Lung (tissue), 12 donors: ENCODE measurements around the gene HMOX1. TPM values are rescaled to one million over a fixed set of nuclear protein-coding genes. Genes with fewer than 3 reads are reported as not detected.

Experiments used
- ATAC-seq: fragments of 200-7000 bp; cut with Tn5 transposase; one replicate; pipeline ENCODE4 v1.9.1; 2020; ENCODE audit warnings: moderate number of reproducible peaks; ENCODE audit not compliant: insufficient read depth, low FRiP score
- DNase-seq, 3 donors: peaks; one replicate each; pipeline ENCODE4 v3.0.0-alpha.2; 2013 to 2017
- H3K27ac ChIP-seq, 2 donors: one replicate each; pipeline ENCODE4 v1.5.1; 2013; ENCODE audit warnings: mild to moderate bottlenecking in 2 of 2, moderate library complexity in 2 of 2, control low read depth in 1 of 2, inconsistent platforms in 1 of 2, low read depth in 1 of 2, low read length in 1 of 2
- H3K27me3 ChIP-seq, 3 donors: one replicate each; pipeline ENCODE4 v1.5.1; 2013; ENCODE audit warnings: low read length in 2 of 3; ENCODE audit not compliant: control insufficient read depth in 3 of 3, insufficient read depth in 3 of 3
- H3K36me3 ChIP-seq, 4 donors: one replicate each; pipeline ENCODE4 v1.5.1; 2013; ENCODE audit warnings: low read length in 4 of 4, mild to moderate bottlenecking in 1 of 4, moderate library complexity in 1 of 4; ENCODE audit not compliant: control insufficient read depth in 4 of 4, insufficient read depth in 4 of 4
- H3K4me1 ChIP-seq, 5 donors: one replicate each; pipeline ENCODE4 v1.5.1; 2013; ENCODE audit warnings: low read length in 5 of 5, mild to moderate bottlenecking in 2 of 5, moderate library complexity in 1 of 5; ENCODE audit not compliant: control insufficient read depth in 5 of 5, insufficient read depth in 5 of 5
- H3K4me3 ChIP-seq: one replicate; pipeline ENCODE4 v1.5.1; 2013; ENCODE audit warnings: mild to moderate bottlenecking, control low read depth, moderate library complexity
- H3K9ac ChIP-seq, 2 donors: one replicate each; pipeline ENCODE4 v1.5.1; 2013; ENCODE audit warnings: low read length in 2 of 2, control low read depth in 1 of 2; ENCODE audit not compliant: insufficient read depth in 1 of 2
- H3K9me3 ChIP-seq, 4 donors: one replicate each; pipeline ENCODE4 v1.5.1; 2013; ENCODE audit warnings: low read length in 3 of 4, mild to moderate bottlenecking in 1 of 4, moderate library complexity in 1 of 4; ENCODE audit not compliant: control insufficient read depth in 4 of 4, insufficient read depth in 3 of 4
- WGBS, 2 donors: extraction: QIAGEN DNeasy Blood & Tissue Kit; methylation state at CpG; one replicate each; pipeline ENCODE4 v1.1.7; 2013; 5-methylcytosine and 5-hydroxymethylcytosine counted together
- polyA plus RNA-seq, 2 donors: library from polyadenylated mRNA; stranded (reverse); fragments of 200-250 nt; gene quantifications; one replicate each; pipeline ENCODE4 v1.2.1, GENCODE V29; 2013
- total RNA-seq, 2 donors: library from RNA; depleted of rRNA in 1 of 2; stranded (reverse); fragments of >200 nt in 1 of 2; gene quantifications; one replicate each; pipeline ENCODE4 v1.2.1, GENCODE V29; 2014 to 2021
- TF ChIP-seq, protein P1 (sequence below): IDR thresholded peaks from 2 replicates; pipeline ENCODE4 v1.5.1; 2012; ENCODE audit warnings: mild to moderate bottlenecking; ENCODE audit errors: control extremely low read depth, extremely low read depth
- donor health status: control.
- donor health status: control.
- donor health status: Bipolar disorder and iron deficiency.
- donor health status: healthy.
- donor health status: DM: yes; HTN: yes; CAD: no.

HMOX1 gene
- total and polyA plus RNA-seq, 4 donors, result 59.9 to 930 (median 135) TPM

DNA sequence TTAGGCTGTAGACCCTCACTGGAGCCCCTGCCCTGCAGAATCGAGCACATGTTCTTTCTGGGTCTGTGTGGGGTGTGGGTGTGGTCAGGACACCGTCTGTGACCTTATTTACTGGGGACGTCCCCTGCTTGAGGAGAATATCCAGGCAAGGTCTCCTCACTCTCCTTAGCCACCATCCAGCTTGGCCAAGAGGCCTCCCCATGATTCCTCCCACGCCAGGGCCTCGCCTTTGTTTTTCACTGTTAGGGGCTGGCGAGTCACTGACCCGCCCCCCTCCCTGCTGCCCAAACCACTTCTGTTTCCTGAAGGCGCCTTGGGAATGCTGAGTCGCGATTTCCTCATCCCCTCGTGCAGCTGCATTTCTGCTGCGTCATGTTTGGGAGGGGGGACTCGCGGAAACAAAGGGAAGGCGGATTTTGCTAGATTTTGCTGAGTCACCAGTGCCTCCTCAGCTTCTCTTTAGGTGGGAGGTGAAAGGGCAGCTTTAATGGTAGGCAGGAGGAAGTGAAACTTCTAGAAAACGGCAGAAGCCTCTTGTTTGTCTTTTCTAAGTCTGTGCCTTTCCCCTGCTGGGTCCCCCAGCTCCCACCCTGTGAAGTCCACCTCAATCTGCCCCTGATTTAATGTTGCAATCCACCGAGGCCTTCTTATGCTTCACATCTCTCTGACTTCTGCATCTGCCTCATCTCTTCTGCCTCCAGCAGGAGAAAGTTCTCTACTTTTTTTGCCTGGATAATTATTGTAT lies 4.0 kb upstream of the HMOX1 start:
- DNase-seq (peak; percentile 97 to 99 (median 99)), ATAC-seq (peak; percentile 19)
- Histone ChIP-seq H3K4me3 (no peak overlapping the region), H3K9ac (peak overlapping the region; percentile 50 to 59), H3K27me3 (no peaks in the 10 kb centered on the region), H3K9me3 (no peaks in the 10 kb centered on the region), H3K36me3 (no peaks in the 10 kb centered on the region), H3K27ac (peak overlapping the region; percentile 34 to 89), H3K4me1 (peaks cover 3 to 36% (median 6%) of the 10 kb centered on the region in 5 donors)
- WGBS, 2 donors, result 5% methylated on average over 17 of the region's 17 CpGs
- TF ChIP-seq, protein P1, sequence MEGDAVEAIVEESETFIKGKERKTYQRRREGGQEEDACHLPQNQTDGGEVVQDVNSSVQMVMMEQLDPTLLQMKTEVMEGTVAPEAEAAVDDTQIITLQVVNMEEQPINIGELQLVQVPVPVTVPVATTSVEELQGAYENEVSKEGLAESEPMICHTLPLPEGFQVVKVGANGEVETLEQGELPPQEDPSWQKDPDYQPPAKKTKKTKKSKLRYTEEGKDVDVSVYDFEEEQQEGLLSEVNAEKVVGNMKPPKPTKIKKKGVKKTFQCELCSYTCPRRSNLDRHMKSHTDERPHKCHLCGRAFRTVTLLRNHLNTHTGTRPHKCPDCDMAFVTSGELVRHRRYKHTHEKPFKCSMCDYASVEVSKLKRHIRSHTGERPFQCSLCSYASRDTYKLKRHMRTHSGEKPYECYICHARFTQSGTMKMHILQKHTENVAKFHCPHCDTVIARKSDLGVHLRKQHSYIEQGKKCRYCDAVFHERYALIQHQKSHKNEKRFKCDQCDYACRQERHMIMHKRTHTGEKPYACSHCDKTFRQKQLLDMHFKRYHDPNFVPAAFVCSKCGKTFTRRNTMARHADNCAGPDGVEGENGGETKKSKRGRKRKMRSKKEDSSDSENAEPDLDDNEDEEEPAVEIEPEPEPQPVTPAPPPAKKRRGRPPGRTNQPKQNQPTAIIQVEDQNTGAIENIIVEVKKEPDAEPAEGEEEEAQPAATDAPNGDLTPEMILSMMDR, result no peak

- TF ChIP-seq, protein P1, result no peak
- Histone ChIP-seq H3K9ac (no peak overlapping the region), H3K27ac (peak overlapping the region in 1 of 2 donors; percentile 75), H3K36me3 (no peaks in the 10 kb centered on the region), H3K9me3 (no peaks in the 10 kb centered on the region), H3K27me3 (no peaks in the 10 kb centered on the region), H3K4me1 (peaks cover 0 to 32% (median 6%) of the 10 kb centered on the region in 5 donors), H3K4me3 (no peak overlapping the region)
- DNase-seq (no peak), ATAC-seq (no peak)
- 64 to 73% methylated on average over 3 of the region's 3 CpGs for WGBS, 2 donors
These were observed 3.2 kb upstream of the HMOX1 start for GRCh38 chr22:35377735-35378134.

DNA sequence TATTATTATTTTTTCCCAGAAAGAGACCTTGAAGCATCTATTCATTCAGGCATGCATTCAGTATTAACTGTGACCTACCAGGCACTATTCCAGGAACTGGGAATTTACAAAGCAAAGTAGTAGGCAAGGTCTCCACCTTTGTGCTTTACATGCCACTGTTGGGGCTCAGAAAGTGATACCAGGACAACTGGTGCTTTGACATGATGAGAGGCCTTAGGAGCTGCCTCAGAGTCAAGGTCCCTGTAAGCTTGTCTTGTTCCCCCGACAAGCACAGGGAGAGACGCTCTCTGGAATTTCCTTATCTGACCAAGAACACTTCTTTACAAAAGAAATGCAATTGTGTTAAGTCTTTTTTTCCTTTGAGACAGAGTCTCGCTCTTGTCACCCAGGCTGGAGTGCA lies 2.3 kb upstream of the HMOX1 start:
- no peak overlapping the region for H3K4me3 ChIP-seq
- TF ChIP-seq, protein P1, result no peak
- no peaks in the 10 kb centered on the region for H3K27me3 ChIP-seq
- WGBS, 2 donors, result 78 to 88% methylated on average over 3 of the region's 3 CpGs
- peaks cover 0 to 32% (median 6%) of the 10 kb centered on the region in 5 donors for H3K4me1 ChIP-seq
- DNase-seq (no peak), ATAC-seq (no peak)
- no peak overlapping the region for H3K27ac ChIP-seq
- H3K36me3 ChIP-seq, result peaks cover 0 to 4% (median 0%) of the 10 kb centered on the region in 4 donors
- no peak overlapping the region for H3K9ac ChIP-seq
- no peaks in the 10 kb centered on the region for H3K9me3 ChIP-seq
